NB4 (cell line): ENCODE data around the gene HOXC13.

ENCODE experiments used
- DNase-seq: peaks from one replicate; pipeline ENCODE4 v3.0.0; 2010; ENCODE audit warnings: low read depth
- H3K4me3 ChIP-seq: one replicate; pipeline ENCODE4 v1.5.1; 2011; ENCODE audit warnings: mild to moderate bottlenecking, low read depth, low read length, moderate library complexity
- CTCF ChIP-seq: IDR thresholded peaks from one replicate; pipeline ENCODE4 v1.5.1; 2012; ENCODE audit warnings: low read depth, low read length
- MYC ChIP-seq: IDR thresholded peaks from 2 replicates; pipeline ENCODE4 v1.6.1; 2011; ENCODE audit warnings: low read depth, low read length
- POLR2A ChIP-seq: IDR thresholded peaks from 2 replicates; pipeline ENCODE4 v1.6.1; 2011; ENCODE audit warnings: mild to moderate bottlenecking; ENCODE audit not compliant: insufficient read length; ENCODE audit errors: extremely low read depth
- TF ChIP-seq, protein P1 (sequence below): IDR thresholded peaks from 2 replicates; pipeline ENCODE4 v1.6.1; 2011; ENCODE audit warnings: low read depth, low read length

The HOXC13 gene

DNA sequence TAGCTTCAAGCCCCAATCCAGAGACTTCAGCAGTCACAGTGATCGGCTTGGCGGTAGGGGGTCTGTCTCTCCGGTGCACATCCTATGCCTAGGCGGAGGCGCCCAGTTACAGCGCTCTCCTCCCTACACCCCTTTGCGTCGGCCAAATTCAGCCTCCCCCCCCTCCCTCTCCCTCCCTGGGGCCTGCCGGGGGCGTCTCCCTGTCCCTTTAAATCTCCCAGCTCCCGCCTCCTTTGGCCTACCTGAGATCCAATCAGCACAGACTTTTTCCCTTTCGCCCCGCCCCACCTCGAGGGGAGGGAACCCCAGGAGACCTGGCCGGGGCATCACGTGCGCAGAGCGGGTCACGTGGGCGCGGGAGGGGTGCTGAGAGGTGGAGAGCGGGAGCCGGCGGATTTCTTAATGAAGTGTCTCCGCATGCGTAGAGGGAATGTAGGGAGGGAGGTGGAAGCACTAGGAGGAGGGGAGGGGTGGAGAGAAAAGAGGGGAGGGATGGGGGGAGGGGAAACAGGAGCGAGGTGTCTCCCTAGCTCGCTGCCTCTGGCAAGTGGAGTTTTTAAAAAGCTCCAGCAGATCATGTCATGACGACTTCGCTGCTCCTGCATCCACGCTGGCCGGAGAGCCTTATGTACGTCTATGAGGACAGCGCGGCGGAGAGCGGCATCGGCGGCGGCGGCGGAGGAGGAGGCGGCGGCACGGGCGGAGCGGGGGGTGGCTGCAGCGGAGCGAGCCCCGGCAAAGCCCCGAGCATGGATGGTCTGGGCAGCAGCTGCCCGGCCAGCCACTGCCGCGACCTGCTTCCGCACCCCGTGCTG, at the start of gene HOXC13:
TSS of gene HOXC13 (plus strand) at position 506 of the 815 bp plus-strand sequence. CDS start at position 582, 76 bp downstream.
- peak; percentile 36 for DNase-seq
- TF ChIP-seq POLR2A, result no peak
- TF ChIP-seq, protein P1, sequence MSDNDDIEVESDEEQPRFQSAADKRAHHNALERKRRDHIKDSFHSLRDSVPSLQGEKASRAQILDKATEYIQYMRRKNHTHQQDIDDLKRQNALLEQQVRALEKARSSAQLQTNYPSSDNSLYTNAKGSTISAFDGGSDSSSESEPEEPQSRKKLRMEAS, result peak; percentile 95
- no peak within 1 kb of the TSS for H3K4me3 ChIP-seq

DNA sequence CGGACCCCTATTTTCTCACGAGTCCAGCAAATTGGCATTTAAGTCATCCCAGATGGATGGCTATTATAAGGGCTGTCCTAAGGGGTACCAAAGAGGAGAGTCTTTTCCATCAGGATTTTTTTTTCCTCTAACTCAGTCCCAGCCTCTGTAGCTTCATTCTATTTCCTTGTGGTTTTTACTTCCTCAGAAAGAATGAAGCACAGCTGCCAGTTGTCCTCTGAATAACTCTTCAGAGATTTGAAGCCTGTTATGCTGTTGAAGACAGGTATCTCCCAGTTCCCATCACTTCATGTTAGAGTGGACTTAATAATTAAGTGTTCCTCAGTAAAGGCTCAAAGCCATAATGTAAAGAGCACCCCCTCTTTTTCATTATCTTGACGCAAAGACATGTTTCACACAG, 48.5 kb upstream of the HOXC13 start:
- TF ChIP-seq, protein P1, result no peak
- TF ChIP-seq MYC, result no peak
- no peak for TF ChIP-seq POLR2A
- TF ChIP-seq CTCF, result no peak
- DNase-seq, result no peak
- no peak overlapping the region for H3K4me3 ChIP-seq

DNA sequence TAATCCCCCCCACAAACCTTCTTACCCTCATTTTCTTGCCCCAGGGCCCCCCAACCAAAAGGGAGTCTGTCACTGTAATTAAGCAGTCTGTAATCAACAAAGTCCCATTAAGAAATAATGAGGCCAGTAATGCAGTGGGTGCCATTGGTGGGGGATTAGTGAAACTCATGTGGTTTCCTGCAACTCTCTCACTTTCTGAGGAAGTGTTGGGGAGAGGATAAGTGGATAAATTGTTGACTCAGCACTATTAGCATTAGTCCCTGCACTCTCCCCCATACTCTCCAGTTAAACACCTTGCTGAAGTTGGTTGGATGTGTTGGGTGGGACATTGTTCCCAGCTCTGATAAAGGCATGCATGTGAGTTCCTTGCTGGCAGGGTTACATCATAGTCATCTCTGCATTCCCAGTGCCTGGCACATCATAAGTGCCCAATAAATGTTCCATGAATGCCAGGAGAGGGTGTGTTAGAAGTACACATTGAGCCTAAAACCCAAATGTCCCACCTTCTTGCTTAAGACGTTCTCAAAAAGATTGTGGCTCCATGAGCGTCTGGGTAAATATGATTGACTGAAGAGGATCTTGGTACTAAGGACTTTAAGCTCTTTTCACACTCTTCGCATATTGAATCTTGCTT, 45.8 kb upstream of the HOXC13 start:
- no peak for DNase-seq
- TF ChIP-seq POLR2A, result no peak
- TF ChIP-seq CTCF, result no peak
- no peak for TF ChIP-seq MYC
- TF ChIP-seq, protein P1, result no peak
- H3K4me3 ChIP-seq, result no peak overlapping the region

GRCh38 chr12:53899230-53899629, 39.4 kb upstream of the HOXC13 start:
- no peak for DNase-seq
- H3K4me3 ChIP-seq, result no peak overlapping the region
- no peak for TF ChIP-seq MYC
- no peak for TF ChIP-seq CTCF
- no peak for TF ChIP-seq POLR2A
- TF ChIP-seq, protein P1, result no peak

DNA sequence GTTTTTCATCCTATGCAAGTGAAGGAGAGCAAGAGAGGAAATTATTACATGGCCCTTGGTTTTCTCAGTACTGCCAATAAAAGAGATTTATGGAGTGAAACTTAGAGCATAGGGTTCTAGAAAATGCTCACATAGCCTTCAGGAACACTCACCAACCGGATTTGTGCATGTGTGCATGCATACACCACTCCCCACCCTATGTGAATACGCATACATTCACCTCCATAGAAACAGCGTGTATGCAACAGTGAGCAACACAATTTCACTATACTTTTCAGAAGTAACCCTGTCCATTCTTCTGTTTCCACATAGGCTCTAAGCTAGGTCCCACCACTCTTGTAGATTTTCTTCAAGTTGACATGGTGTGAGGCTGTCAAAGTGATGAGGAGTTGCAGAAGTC, 31.5 kb upstream of the HOXC13 start:
- no peak for TF ChIP-seq MYC
- no peak for TF ChIP-seq POLR2A
- no peak for TF ChIP-seq CTCF
- TF ChIP-seq, protein P1, result no peak
- no peak for DNase-seq
- H3K4me3 ChIP-seq, result no peak overlapping the region
